ENCODE data around the gene LMF1. TPM values are rescaled to one million over a fixed set of nuclear protein-coding genes. Genes with fewer than 3 reads are reported as not detected.

LMF1 gene
- total and polyA plus RNA-seq, 4 donors = 8.8 to 75.0 (median 28.3) TPM

DNA sequence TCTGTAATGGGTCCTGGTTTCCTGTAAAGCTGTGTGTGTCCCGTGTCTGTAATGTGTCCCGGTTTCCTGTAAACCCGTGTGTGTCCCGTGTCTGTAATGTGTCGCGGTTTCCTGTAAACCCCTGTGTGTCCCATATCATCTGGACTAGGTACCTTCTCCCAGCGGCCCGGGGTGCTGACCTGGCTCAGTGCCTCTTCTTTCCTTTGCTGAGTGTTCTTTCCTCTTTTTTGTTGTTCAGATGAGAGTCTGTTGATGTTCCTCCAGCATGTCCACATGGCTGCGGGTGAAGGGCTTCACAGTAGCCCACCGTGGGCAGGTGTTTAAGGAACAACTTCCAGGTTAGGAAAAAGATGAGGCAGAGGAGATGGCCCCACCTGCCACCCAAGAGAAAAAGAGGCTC, 123.6 kb downstream of the LMF1 start:
- H3K27ac ChIP-seq (ENCODE audit: low read depth in 1 of 2, low read length in 2 of 2) = no peak overlapping the region
- no peaks in the 10 kb centered on the region for H3K27me3 ChIP-seq (ENCODE audit: control insufficient read depth in 1 of 2, insufficient read depth in 2 of 2, low read length in 1 of 2)
- intact Hi-C loops (cut with DNase I) = no loop called here
- no peaks in the 10 kb centered on the region for H3K36me3 ChIP-seq (ENCODE audit: control insufficient read depth in 1 of 2, insufficient read depth in 2 of 2, low read length in 1 of 2)
- H3K9me3 ChIP-seq (ENCODE audit: control insufficient read depth, low read length) = no peaks in the 10 kb centered on the region
- ATAC-seq (ENCODE audit: low FRiP score) (no peak), DNase-seq (no peak)
- 90 to 93% methylated on average over 10 of the region's 10 CpGs for WGBS, 2 donors
- H3K4me3 ChIP-seq (ENCODE audit: low read length in 2 of 2) = no peak overlapping the region
- H3K4me1 ChIP-seq (ENCODE audit: control insufficient read depth in 1 of 2, insufficient read depth in 2 of 2, low read length in 2 of 2) = no peaks in the 10 kb centered on the region

DNA sequence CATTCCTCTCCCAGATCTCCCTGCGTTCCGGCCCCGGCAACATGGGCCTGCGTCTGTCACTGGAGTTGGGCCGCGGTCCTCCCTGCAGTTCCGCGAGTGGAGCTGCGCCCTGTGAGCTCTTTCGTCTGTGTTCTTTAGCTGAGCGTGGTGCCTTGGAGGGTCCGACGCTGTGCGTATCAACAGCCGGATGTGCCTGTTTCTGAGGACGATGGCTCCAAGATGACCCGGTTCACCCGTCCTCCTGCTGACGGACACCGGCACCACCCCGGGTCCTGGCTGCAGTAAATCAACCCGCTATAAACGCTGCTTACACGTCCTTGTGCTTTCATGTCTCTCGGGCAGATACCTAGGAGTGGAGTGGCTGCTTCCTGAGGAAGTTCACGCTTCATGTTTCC, 125.4 kb downstream of the LMF1 start:
- intact Hi-C loops (cut with DNase I) = no loop called here
- Histone ChIP-seq H3K36me3 (ENCODE audit: control insufficient read depth in 1 of 2, insufficient read depth in 2 of 2, low read length in 1 of 2) (no peaks in the 10 kb centered on the region), H3K27me3 (ENCODE audit: control insufficient read depth in 1 of 2, insufficient read depth in 2 of 2, low read length in 1 of 2) (no peaks in the 10 kb centered on the region), H3K4me3 (ENCODE audit: low read length in 2 of 2) (no peak overlapping the region), H3K27ac (ENCODE audit: low read depth in 1 of 2, low read length in 2 of 2) (no peak overlapping the region), H3K4me1 (ENCODE audit: control insufficient read depth in 1 of 2, insufficient read depth in 2 of 2, low read length in 2 of 2) (no peaks in the 10 kb centered on the region), H3K9me3 (ENCODE audit: control insufficient read depth, low read length) (no peaks in the 10 kb centered on the region)
- 74 to 75% methylated on average over 26 of the region's 26 CpGs for WGBS, 2 donors
- DNase-seq (no peak), ATAC-seq (ENCODE audit: low FRiP score) (no peak)

DNA sequence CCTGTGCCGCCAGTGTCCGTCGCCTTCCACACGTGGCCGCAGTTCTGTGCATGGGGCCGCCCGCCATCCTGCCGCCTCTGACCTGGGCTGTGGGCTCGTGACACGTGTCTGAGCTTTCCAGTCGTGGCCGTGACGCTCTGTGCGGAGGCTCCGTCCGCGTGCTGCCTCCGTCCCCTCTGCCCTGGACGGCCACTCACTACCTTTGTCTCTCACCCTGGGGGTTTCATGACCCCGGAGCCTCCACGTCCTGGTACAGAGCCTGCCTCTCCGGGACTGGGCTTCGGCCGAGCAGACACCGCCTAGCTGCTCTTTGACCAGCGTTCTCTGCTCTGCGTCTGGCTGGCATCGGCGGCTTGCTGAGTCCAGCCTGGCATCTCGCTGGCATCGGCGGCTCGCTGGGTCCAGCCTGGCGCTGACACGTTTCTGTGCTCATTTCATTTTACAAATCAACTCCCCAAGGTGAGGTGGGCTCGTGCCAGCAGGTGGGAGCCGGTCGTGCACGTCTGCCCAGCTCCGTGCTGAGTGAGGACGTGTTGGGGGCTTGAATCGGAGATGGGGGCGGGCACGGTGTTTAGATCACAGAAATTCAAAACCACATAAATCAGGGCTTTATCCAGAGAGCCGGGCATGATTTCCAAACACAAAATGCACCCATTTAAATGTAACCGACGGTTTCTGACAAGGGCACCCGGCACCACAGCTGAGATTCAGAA, 126.0 kb downstream of the LMF1 start:
- Histone ChIP-seq H3K27me3 (ENCODE audit: control insufficient read depth in 1 of 2, insufficient read depth in 2 of 2, low read length in 1 of 2) (no peaks in the 10 kb centered on the region), H3K9me3 (ENCODE audit: control insufficient read depth, low read length) (no peaks in the 10 kb centered on the region), H3K4me3 (ENCODE audit: low read length in 2 of 2) (no peak overlapping the region), H3K36me3 (ENCODE audit: control insufficient read depth in 1 of 2, insufficient read depth in 2 of 2, low read length in 1 of 2) (no peaks in the 10 kb centered on the region), H3K4me1 (ENCODE audit: control insufficient read depth in 1 of 2, insufficient read depth in 2 of 2, low read length in 2 of 2) (no peaks in the 10 kb centered on the region), H3K27ac (ENCODE audit: low read depth in 1 of 2, low read length in 2 of 2) (no peak overlapping the region)
- intact Hi-C loops (cut with DNase I) = no loop called here
- 92 to 93% methylated on average over 48 of the region's 48 CpGs for WGBS, 2 donors
- DNase-seq (no peak), ATAC-seq (ENCODE audit: low FRiP score) (no peak)

DNA sequence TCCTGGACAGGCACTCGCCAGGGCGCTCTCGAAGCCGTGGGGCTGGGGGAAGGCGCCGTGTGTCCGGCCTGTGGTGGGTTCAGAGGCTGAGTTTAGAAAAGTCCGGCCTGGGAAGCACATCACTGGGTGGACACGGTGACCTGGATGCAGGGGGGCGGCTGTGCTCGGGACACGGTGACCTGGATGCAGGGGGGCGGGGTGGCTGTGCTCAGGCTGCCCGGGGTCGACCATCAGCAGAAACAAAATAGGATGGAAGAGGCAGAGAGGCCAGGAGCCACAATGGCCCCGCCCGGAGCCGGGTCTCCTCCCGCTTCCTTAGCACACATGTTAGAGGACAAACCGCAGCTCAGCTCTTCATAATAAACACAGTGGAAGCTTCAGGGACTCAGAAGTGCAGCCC, 127.0 kb downstream of the LMF1 start:
- no peaks in the 10 kb centered on the region for H3K36me3 ChIP-seq (ENCODE audit: control insufficient read depth in 1 of 2, insufficient read depth in 2 of 2, low read length in 1 of 2)
- no peaks in the 10 kb centered on the region for H3K9me3 ChIP-seq (ENCODE audit: control insufficient read depth, low read length)
- no peak for DNase-seq
- no peak overlapping the region for H3K27ac ChIP-seq (ENCODE audit: low read depth in 1 of 2, low read length in 2 of 2)
- H3K4me3 ChIP-seq (ENCODE audit: low read length in 2 of 2) = no peak overlapping the region
- ATAC-seq (ENCODE audit: low FRiP score) = no peak
- intact Hi-C loops (cut with DNase I) = no loop called here
- no peaks in the 10 kb centered on the region for H3K27me3 ChIP-seq (ENCODE audit: control insufficient read depth in 1 of 2, insufficient read depth in 2 of 2, low read length in 1 of 2)
- WGBS, 2 donors = 90 to 93% methylated on average over 20 of the region's 20 CpGs
- no peaks in the 10 kb centered on the region for H3K4me1 ChIP-seq (ENCODE audit: control insufficient read depth in 1 of 2, insufficient read depth in 2 of 2, low read length in 2 of 2)

DNA sequence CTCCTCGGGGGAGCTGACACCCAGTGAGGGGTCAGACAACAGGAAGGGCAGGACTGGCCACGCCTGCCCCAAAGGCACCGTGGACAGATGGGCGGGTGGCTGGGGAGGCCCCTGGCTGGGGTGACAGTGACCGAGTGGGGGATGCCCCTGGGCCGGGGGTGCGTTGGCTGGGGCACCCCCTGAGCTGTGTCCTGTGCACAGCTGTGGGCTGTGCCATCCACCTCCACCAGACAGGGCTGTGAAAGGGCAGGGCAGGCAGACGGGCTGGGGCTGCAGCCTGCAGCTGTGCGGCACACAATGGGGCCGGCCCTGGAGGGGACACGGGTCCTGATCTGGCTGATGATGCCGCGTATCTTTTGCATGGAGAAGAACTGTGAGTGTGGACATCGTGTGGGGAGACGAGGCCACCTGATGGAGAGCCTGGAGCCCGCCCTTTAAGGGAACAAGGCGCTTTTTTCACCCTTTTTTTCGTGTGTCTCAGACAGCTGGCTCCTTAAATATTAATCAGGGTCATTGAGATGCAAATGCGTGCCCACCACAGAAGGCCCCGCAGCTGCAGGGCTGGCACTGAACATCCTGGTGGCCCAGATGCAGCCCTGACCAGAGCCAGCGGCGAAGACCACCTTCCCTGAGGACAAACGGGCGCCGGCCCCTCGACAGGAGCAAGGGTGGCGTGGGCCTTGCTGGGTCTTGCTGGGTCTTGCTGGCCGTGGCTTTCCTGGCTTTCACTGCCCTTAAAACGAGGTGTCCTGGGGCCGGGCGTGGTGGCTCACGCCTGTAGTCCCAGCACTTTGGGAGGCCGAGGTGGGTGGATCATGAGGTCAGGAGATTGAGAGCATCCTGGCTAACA, 127.8 kb downstream of the LMF1 start:
- intact Hi-C loops (cut with DNase I) = no loop called here
- H3K27ac ChIP-seq (ENCODE audit: low read depth in 1 of 2, low read length in 2 of 2) = no peak overlapping the region
- no peak for ATAC-seq (ENCODE audit: low FRiP score)
- no peak for DNase-seq
- no peaks in the 10 kb centered on the region for H3K9me3 ChIP-seq (ENCODE audit: control insufficient read depth, low read length)
- no peaks in the 10 kb centered on the region for H3K4me1 ChIP-seq (ENCODE audit: control insufficient read depth in 1 of 2, insufficient read depth in 2 of 2, low read length in 2 of 2)
- no peaks in the 10 kb centered on the region for H3K36me3 ChIP-seq (ENCODE audit: control insufficient read depth in 1 of 2, insufficient read depth in 2 of 2, low read length in 1 of 2)
- no peak overlapping the region for H3K4me3 ChIP-seq (ENCODE audit: low read length in 2 of 2)
- 80 to 81% methylated on average over 33 of the region's 33 CpGs for WGBS, 2 donors
- no peaks in the 10 kb centered on the region for H3K27me3 ChIP-seq (ENCODE audit: control insufficient read depth in 1 of 2, insufficient read depth in 2 of 2, low read length in 1 of 2)

DNA sequence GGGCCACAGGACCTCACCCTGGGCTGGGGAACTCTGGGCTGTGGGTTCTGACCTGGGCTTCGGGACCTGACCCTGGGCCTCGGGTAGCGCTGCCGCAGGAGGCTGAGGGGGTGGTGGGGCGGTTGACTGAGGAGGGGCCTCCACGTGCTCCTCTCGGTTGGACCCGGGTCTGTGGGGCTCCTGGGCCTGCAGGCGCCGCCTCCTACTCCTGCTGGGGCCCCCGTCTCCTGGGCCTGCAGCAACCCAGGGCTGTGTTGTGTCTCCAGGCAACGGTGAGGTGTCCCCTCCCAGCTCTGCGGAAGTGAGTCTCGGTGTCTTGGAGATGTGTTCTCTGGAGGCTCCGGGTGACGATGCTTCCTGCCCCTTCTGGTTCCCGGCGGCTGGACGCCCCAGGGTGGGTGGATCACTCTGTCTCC, 128.7 kb downstream of the LMF1 start:
- 53% methylated on average over 14 to 19 of the region's 19 CpGs for whole genome bisulfite sequencing, 2 donors
- intact Hi-C loops (cut with DNase I) = no loop called here
- ATAC-seq (ENCODE audit: low FRiP score) = peak; percentile 39

DNA sequence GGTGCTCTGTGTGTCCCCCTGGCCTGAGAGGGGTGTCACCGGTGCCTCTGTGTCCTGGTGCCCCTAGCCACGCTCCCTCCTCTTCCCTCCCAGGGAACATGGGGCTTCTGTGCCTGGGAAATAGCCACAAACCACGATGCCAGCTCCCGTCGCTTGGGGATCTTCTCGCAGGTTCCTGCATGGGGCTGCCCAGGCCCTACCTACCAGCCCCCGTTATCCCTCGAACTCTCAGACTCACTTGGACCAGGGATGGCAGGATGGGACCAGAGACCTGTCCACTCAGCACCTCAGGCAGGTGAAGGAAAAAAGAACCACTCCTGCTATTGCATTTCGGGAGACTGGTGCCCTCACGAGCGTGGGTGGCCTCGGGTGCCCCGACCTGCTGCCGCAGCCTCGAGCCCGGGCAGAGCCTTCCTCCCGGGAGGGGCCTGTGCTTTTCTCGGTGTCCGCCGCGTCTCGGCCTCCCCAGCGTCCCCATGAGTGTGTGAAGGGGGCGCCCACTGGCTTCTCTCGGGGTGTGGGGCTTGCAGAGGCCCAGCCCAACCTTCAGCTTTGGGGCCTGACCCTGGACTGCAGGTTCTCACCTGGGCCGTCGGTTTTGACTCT, 129.2 kb downstream of the LMF1 start:
- Histone ChIP-seq H3K4me3 (ENCODE audit: low read length in 2 of 2) (no peak overlapping the region), H3K27ac (ENCODE audit: low read depth in 1 of 2, low read length in 2 of 2) (no peak overlapping the region), H3K9me3 (ENCODE audit: control insufficient read depth, low read length) (no peaks in the 10 kb centered on the region), H3K4me1 (ENCODE audit: control insufficient read depth in 1 of 2, insufficient read depth in 2 of 2, low read length in 2 of 2) (no peaks in the 10 kb centered on the region), H3K27me3 (ENCODE audit: control insufficient read depth in 1 of 2, insufficient read depth in 2 of 2, low read length in 1 of 2) (no peaks in the 10 kb centered on the region), H3K36me3 (ENCODE audit: control insufficient read depth in 1 of 2, insufficient read depth in 2 of 2, low read length in 1 of 2) (no peaks in the 10 kb centered on the region)
- no peak for ATAC-seq (ENCODE audit: low FRiP score)
- intact Hi-C loops (cut with DNase I) = no loop called here
- 80 to 82% methylated on average over 27 of the region's 27 CpGs for WGBS, 2 donors
- no peak for DNase-seq

More for the DNA sequence above, 128.7 kb downstream of the LMF1 start:
- Histone ChIP-seq H3K27me3 (ENCODE audit: control insufficient read depth in 1 of 2, insufficient read depth in 2 of 2, low read length in 1 of 2) (no peaks in the 10 kb centered on the region), H3K4me1 (ENCODE audit: control insufficient read depth in 1 of 2, insufficient read depth in 2 of 2, low read length in 2 of 2) (no peaks in the 10 kb centered on the region), H3K27ac (ENCODE audit: low read depth in 1 of 2, low read length in 2 of 2) (no peak overlapping the region), H3K36me3 (ENCODE audit: control insufficient read depth in 1 of 2, insufficient read depth in 2 of 2, low read length in 1 of 2) (no peaks in the 10 kb centered on the region), H3K4me3 (ENCODE audit: low read length in 2 of 2) (no peak overlapping the region), H3K9me3 (ENCODE audit: control insufficient read depth, low read length) (no peaks in the 10 kb centered on the region)
- no peak for DNase-seq

DNA sequence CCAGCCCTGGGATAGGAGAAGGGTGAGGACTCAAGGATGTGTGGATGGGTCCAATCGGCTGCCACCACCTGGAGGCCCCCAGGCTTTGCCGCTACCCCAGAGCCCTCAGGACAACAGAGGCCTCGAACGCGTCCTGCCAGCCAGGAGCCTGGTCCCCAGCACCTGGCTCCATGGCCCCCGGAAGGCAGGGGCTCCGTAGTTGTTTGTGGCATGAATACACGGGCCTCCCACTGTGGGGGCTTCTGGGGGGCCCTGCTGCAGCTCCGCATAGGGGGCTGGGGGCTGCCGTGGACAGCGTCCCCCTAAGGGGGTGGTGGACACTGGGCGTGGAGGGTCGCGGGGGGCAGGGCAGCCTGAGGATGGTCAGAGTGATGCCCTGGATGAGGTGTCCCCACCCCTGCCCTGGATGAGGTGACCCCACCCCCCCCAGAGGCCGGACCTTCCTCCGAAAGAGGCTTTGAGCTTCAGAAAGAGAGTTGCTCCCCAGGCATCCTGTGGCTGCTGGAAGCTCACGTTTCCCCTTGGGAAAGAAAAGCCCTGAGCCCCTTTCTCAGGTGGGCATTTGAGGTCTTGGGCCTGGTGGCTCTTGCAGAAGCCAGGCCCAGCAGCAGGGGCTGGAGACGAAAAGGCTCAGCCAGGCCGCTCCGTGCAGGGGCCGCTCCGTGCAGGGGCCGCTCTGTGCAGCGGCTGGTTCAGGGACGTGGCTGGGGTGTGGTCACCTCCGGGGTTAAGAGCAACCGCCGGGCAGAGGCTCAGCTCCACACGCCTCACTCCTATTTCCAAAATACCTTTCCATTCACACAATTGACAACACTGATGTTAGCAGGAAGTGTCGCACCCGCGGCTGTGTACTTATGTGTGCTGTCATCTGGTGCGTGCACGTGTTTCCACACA, 130.0 kb downstream of the LMF1 start:
- Histone ChIP-seq H3K4me1 (ENCODE audit: control insufficient read depth in 1 of 2, insufficient read depth in 2 of 2, low read length in 2 of 2) (no peaks in the 10 kb centered on the region), H3K4me3 (ENCODE audit: low read length in 2 of 2) (no peak overlapping the region), H3K27ac (ENCODE audit: low read depth in 1 of 2, low read length in 2 of 2) (no peak overlapping the region), H3K27me3 (ENCODE audit: control insufficient read depth in 1 of 2, insufficient read depth in 2 of 2, low read length in 1 of 2) (no peaks in the 10 kb centered on the region), H3K36me3 (ENCODE audit: control insufficient read depth in 1 of 2, insufficient read depth in 2 of 2, low read length in 1 of 2) (no peaks in the 10 kb centered on the region), H3K9me3 (ENCODE audit: control insufficient read depth, low read length) (peaks cover 3% of the 10 kb centered on the region)
- no peak for ATAC-seq (ENCODE audit: low FRiP score)
- no peak for DNase-seq
- WGBS, 2 donors = 75 to 78% methylated on average over 29 to 34 of the region's 34 CpGs
- intact Hi-C loops (cut with DNase I) = no loop called here

Data from aorta (tissue), 5 donors.